Erythroblast (primary cell): ENCODE results near the gene ANKS3.

ENCODE experiments used
- GATA1 ChIP-seq: IDR thresholded peaks from 2 replicates; pipeline ENCODE4 v1.6.1; 2011; ENCODE audit warnings: low read depth, mild to moderate bottlenecking, control low read depth, low read length, moderate library complexity
- POLR2A ChIP-seq: IDR thresholded peaks from 2 replicates; pipeline ENCODE4 v1.6.1; 2011; ENCODE audit warnings: mild to moderate bottlenecking, low read length

- TF ChIP-seq POLR2A (no peak), GATA1 (no peak)
These were observed 7.5 kb downstream of the ANKS3 start for GRCh38 chr16:4726616-4727015.
